T-helper 1 cell treated with Interleukin-12 subunit alpha and Interleukin-12 subunit beta and Interleukin-4 antibody, amounts not matched to agents 30 μg/mL and 1 μg/mL, for 36 hours (primary cell): ENCODE data around the gene EPB41L1.

Source experiments
- H3K27ac Mint-ChIP-seq: one replicate; pipeline ENCODE4 v1.8.0; 2021; ENCODE audit warnings: mild to moderate bottlenecking, mixed read lengths
- H3K27me3 Mint-ChIP-seq: one replicate; pipeline ENCODE4 v1.8.0; 2021; ENCODE audit warnings: low read depth, mixed read lengths
- H3K36me3 Mint-ChIP-seq: one replicate; pipeline ENCODE4 v1.8.0; 2021; ENCODE audit warnings: low read depth, mixed read lengths
- H3K4me1 Mint-ChIP-seq: one replicate; pipeline ENCODE4 v1.8.0; 2021; ENCODE audit warnings: low read depth, mixed read lengths
- H3K4me3 Mint-ChIP-seq: one replicate; pipeline ENCODE4 v1.8.0; 2021; ENCODE audit warnings: mild to moderate bottlenecking, moderate library complexity, mixed read lengths
- H3K9me3 Mint-ChIP-seq: one replicate; pipeline ENCODE4 v1.8.0; 2021; ENCODE audit warnings: mixed read lengths

EPB41L1 gene

GRCh38 chr20:36206068-36206467 lies 51.5 kb downstream of the EPB41L1 start:
- H3K4me1 Mint-ChIP-seq, result peaks cover 2% of the 10 kb centered on the region
- no peak overlapping the region for H3K27ac Mint-ChIP-seq
- no peaks in the 10 kb centered on the region for H3K9me3 Mint-ChIP-seq
- peaks cover 6% of the 10 kb centered on the region for H3K27me3 Mint-ChIP-seq
- no peak overlapping the region for H3K4me3 Mint-ChIP-seq
- no peaks in the 10 kb centered on the region for H3K36me3 Mint-ChIP-seq

- Mint-ChIP-seq H3K4me1 (peaks cover 2% of the 10 kb centered on the region), H3K27me3 (peaks cover 6% of the 10 kb centered on the region), H3K9me3 (no peaks in the 10 kb centered on the region), H3K36me3 (no peaks in the 10 kb centered on the region), H3K4me3 (no peak overlapping the region), H3K27ac (no peak overlapping the region)
Measured at GRCh38 chr20:36206641-36207040, 52.1 kb downstream of the EPB41L1 start.

GRCh38 chr20:36207602-36208001 lies 53.1 kb downstream of the EPB41L1 start:
- Mint-ChIP-seq H3K27me3 (peaks cover 9% of the 10 kb centered on the region), H3K36me3 (no peaks in the 10 kb centered on the region), H3K27ac (no peak overlapping the region), H3K4me3 (no peak overlapping the region), H3K4me1 (peaks cover 2% of the 10 kb centered on the region), H3K9me3 (no peaks in the 10 kb centered on the region)

GRCh38 chr20:36208257-36208656 lies 53.7 kb downstream of the EPB41L1 start:
- H3K9me3 Mint-ChIP-seq, result no peaks in the 10 kb centered on the region
- no peaks in the 10 kb centered on the region for H3K4me1 Mint-ChIP-seq
- H3K27ac Mint-ChIP-seq, result no peak overlapping the region
- no peaks in the 10 kb centered on the region for H3K36me3 Mint-ChIP-seq
- H3K4me3 Mint-ChIP-seq, result no peak overlapping the region
- H3K27me3 Mint-ChIP-seq, result peaks cover 10% of the 10 kb centered on the region

- Mint-ChIP-seq H3K4me3 (no peak overlapping the region), H3K27ac (no peak overlapping the region), H3K9me3 (no peaks in the 10 kb centered on the region), H3K4me1 (no peaks in the 10 kb centered on the region), H3K36me3 (no peaks in the 10 kb centered on the region), H3K27me3 (peaks cover 4% of the 10 kb centered on the region)
Measured at GRCh38 chr20:36210436-36211021, 56.0 kb downstream of the EPB41L1 start.

- H3K4me1 Mint-ChIP-seq, result no peaks in the 10 kb centered on the region
- H3K27me3 Mint-ChIP-seq, result peaks cover 15% of the 10 kb centered on the region
- H3K27ac Mint-ChIP-seq, result no peak overlapping the region
- H3K36me3 Mint-ChIP-seq, result no peaks in the 10 kb centered on the region
- H3K9me3 Mint-ChIP-seq, result no peaks in the 10 kb centered on the region
- no peak overlapping the region for H3K4me3 Mint-ChIP-seq
Measured at GRCh38 chr20:36213362-36213761, 58.8 kb downstream of the EPB41L1 start.

GRCh38 chr20:36214684-36215256 lies 60.2 kb downstream of the EPB41L1 start:
- Mint-ChIP-seq H3K4me3 (no peak overlapping the region), H3K27ac (no peak overlapping the region), H3K4me1 (no peaks in the 10 kb centered on the region), H3K27me3 (peaks cover 15% of the 10 kb centered on the region), H3K36me3 (no peaks in the 10 kb centered on the region), H3K9me3 (no peaks in the 10 kb centered on the region)

- no peaks in the 10 kb centered on the region for H3K4me1 Mint-ChIP-seq
- H3K36me3 Mint-ChIP-seq, result no peaks in the 10 kb centered on the region
- no peak overlapping the region for H3K4me3 Mint-ChIP-seq
- no peak overlapping the region for H3K27ac Mint-ChIP-seq
- H3K9me3 Mint-ChIP-seq, result no peaks in the 10 kb centered on the region
- H3K27me3 Mint-ChIP-seq, result peaks cover 15% of the 10 kb centered on the region
Measured at GRCh38 chr20:36215778-36216177, 61.2 kb downstream of the EPB41L1 start.

- Mint-ChIP-seq H3K4me3 (no peak overlapping the region), H3K36me3 (no peaks in the 10 kb centered on the region), H3K27me3 (peaks cover 15% of the 10 kb centered on the region), H3K27ac (no peak overlapping the region), H3K4me1 (no peaks in the 10 kb centered on the region), H3K9me3 (no peaks in the 10 kb centered on the region)
Measured at GRCh38 chr20:36216314-36217025, 61.9 kb downstream of the EPB41L1 start.

GRCh38 chr20:36217226-36217625 lies 62.7 kb downstream of the EPB41L1 start:
- H3K27ac Mint-ChIP-seq, result no peak overlapping the region
- H3K27me3 Mint-ChIP-seq, result peaks cover 15% of the 10 kb centered on the region
- H3K9me3 Mint-ChIP-seq, result no peaks in the 10 kb centered on the region
- H3K4me1 Mint-ChIP-seq, result no peaks in the 10 kb centered on the region
- H3K36me3 Mint-ChIP-seq, result no peaks in the 10 kb centered on the region
- no peak overlapping the region for H3K4me3 Mint-ChIP-seq

- H3K9me3 Mint-ChIP-seq, result no peaks in the 10 kb centered on the region
- no peaks in the 10 kb centered on the region for H3K4me1 Mint-ChIP-seq
- no peaks in the 10 kb centered on the region for H3K36me3 Mint-ChIP-seq
- H3K4me3 Mint-ChIP-seq, result no peak overlapping the region
- peaks cover 11% of the 10 kb centered on the region for H3K27me3 Mint-ChIP-seq
- H3K27ac Mint-ChIP-seq, result no peak overlapping the region
Measured at GRCh38 chr20:36218380-36219064, 64.0 kb downstream of the EPB41L1 start.

- H3K27ac Mint-ChIP-seq, result no peak overlapping the region
- peaks cover 11% of the 10 kb centered on the region for H3K27me3 Mint-ChIP-seq
- H3K9me3 Mint-ChIP-seq, result no peaks in the 10 kb centered on the region
- no peak overlapping the region for H3K4me3 Mint-ChIP-seq
- no peaks in the 10 kb centered on the region for H3K4me1 Mint-ChIP-seq
- H3K36me3 Mint-ChIP-seq, result no peaks in the 10 kb centered on the region
Measured at GRCh38 chr20:36219671-36220220, 65.2 kb downstream of the EPB41L1 start.

- peaks cover 10% of the 10 kb centered on the region for H3K27me3 Mint-ChIP-seq
- no peak overlapping the region for H3K27ac Mint-ChIP-seq
- H3K4me3 Mint-ChIP-seq, result no peak overlapping the region
- H3K4me1 Mint-ChIP-seq, result peaks cover 11% of the 10 kb centered on the region
- H3K9me3 Mint-ChIP-seq, result no peaks in the 10 kb centered on the region
- no peaks in the 10 kb centered on the region for H3K36me3 Mint-ChIP-seq
Measured at GRCh38 chr20:36225666-36226065, 71.1 kb downstream of the EPB41L1 start.

- H3K27me3 Mint-ChIP-seq, result peaks cover 10% of the 10 kb centered on the region
- no peaks in the 10 kb centered on the region for H3K36me3 Mint-ChIP-seq
- H3K9me3 Mint-ChIP-seq, result no peaks in the 10 kb centered on the region
- H3K27ac Mint-ChIP-seq, result no peak overlapping the region
- H3K4me1 Mint-ChIP-seq, result peaks cover 14% of the 10 kb centered on the region
- no peak overlapping the region for H3K4me3 Mint-ChIP-seq
Measured at GRCh38 chr20:36228770-36229169, 74.2 kb downstream of the EPB41L1 start.
